ENCODE measurements around the gene OLFM1. TPM values are rescaled to one million over a fixed set of nuclear protein-coding genes. Genes with fewer than 3 reads are reported as not detected.

OLFM1 gene
- total RNA-seq, 1 experiment from 2014 or later: 0.39 TPM

GRCh38 chr9:135085830-135086546, 1.5 kb upstream of the OLFM1 start:
- DNase-seq (ENCODE audit: low read depth, low spot score) (peak; percentile 2), ATAC-seq (peak; percentile 66; the same call in 1 of the 2 replicates)
- BruUV-seq (replicated peaks): no TSS peak
- intact Hi-C loops (cut with micrococcal nuclease; ENCODE audit: unreplicated experiment): loop anchor here (1.0 to 5.0 kb wide), 2 partner anchors 256 to 326 kb away; no protein-coding TSS in a partner anchor
- Histone ChIP-seq H3K36me3 (ENCODE audit: control insufficient read depth, insufficient read depth, low read length) (no peaks in the 10 kb centered on the region), H3K4me3 (ENCODE audit: low read depth in 2 of 2, low read length in 2 of 2) (no peak overlapping the region), H3K9me3 (ENCODE audit: control insufficient read depth, insufficient read depth, low read depth, low read length) (no peaks in the 10 kb centered on the region), H3K27ac (ENCODE audit: low read length) (no peak overlapping the region), H3K4me1 (ENCODE audit: control insufficient read depth, insufficient read depth, low read length) (no peaks in the 10 kb centered on the region), H3K27me3 (ENCODE audit: control insufficient read depth, insufficient read depth, low read length) (peaks cover 2% of the 10 kb centered on the region; the same call in 1 of the 2 replicates)
- in situ Hi-C loops (cut with HindIII; ENCODE audit: low pct_unique_long_range_greater_than_20kb, low sequenced_read_pairs): no loop called here
- POLR2A ChIA-PET: no interaction called here
- CTCF ChIA-PET: interaction anchor here (0.6 kb wide), 2 partner anchors 10 to 294 kb away, joined by 3 read pairs; no protein-coding TSS in a partner anchor
- TF ChIP-seq POLR2AphosphoS5 (IDR thresholded peaks at IDR 0.05; ENCODE audit: low read depth, low read length) (no peak), CTCF (IDR thresholded peaks at IDR 0.05) (peak; percentile 84)

GRCh38 chr9:135086597-135087488, 625 bp upstream of the OLFM1 start:
- no peak for TF ChIP-seq CTCF (IDR thresholded peaks at IDR 0.05)
- TF ChIP-seq REST (IDR thresholded peaks at IDR 0.05; ENCODE audit: insufficient read depth in 1 of 2, low read depth in 2 of 2, low read length in 1 of 2): no peak
- TF ChIP-seq SIN3A (IDR thresholded peaks at IDR 0.05; ENCODE audit: borderline replicate concordance, insufficient read depth, low read depth, low read length): no peak
- no peak for TF ChIP-seq POLR2AphosphoS5 (IDR thresholded peaks at IDR 0.05; ENCODE audit: low read depth, low read length)
- TF ChIP-seq TCF7L2 (IDR thresholded peaks at IDR 0.05; ENCODE audit: low read depth, low read length): no peak
- BruUV-seq (replicated peaks): no TSS peak
- no peaks in the 10 kb centered on the region for H3K9me3 ChIP-seq (ENCODE audit: control insufficient read depth, insufficient read depth, low read depth, low read length)
- no peak overlapping the region; a peak in 1 of 4 replicates for H3K4me3 ChIP-seq (ENCODE audit: low read depth in 2 of 2, low read length in 2 of 2)
- no peak for DNase-seq (ENCODE audit: low read depth, low spot score)
- ATAC-seq: no peak
- in situ Hi-C loops (cut with HindIII; ENCODE audit: low pct_unique_long_range_greater_than_20kb, low sequenced_read_pairs): no loop called here
- ChIA-PET POLR2A (no interaction called here), CTCF (interaction anchor here (0.6 kb wide), 1 partner anchor 293 kb away, joined by 3 read pairs; no protein-coding TSS in a partner anchor)
- peaks cover 2% of the 10 kb centered on the region; the same call in 1 of the 2 replicates for H3K27me3 ChIP-seq (ENCODE audit: control insufficient read depth, insufficient read depth, low read length)
- no peaks in the 10 kb centered on the region for H3K36me3 ChIP-seq (ENCODE audit: control insufficient read depth, insufficient read depth, low read length)
- H3K4me1 ChIP-seq (ENCODE audit: control insufficient read depth, insufficient read depth, low read length): no peaks in the 10 kb centered on the region
- intact Hi-C loops (cut with micrococcal nuclease; ENCODE audit: unreplicated experiment): loop anchor here (1.0 to 5.0 kb wide), 2 partner anchors 255 to 325 kb away; no protein-coding TSS in a partner anchor
- H3K27ac ChIP-seq (ENCODE audit: low read length): no peak overlapping the region

All from Panc1 (cell line).